NCI-H2081 treated with DMSO at 0.1 percent for 48 hours (cell line): ENCODE data around the gene ZBTB7A.

Experiments
- DNase-seq: peaks from one replicate; lab custom pipeline; 2025; lab: John Stamatoyannopoulos, UW

The ZBTB7A gene

DNA sequence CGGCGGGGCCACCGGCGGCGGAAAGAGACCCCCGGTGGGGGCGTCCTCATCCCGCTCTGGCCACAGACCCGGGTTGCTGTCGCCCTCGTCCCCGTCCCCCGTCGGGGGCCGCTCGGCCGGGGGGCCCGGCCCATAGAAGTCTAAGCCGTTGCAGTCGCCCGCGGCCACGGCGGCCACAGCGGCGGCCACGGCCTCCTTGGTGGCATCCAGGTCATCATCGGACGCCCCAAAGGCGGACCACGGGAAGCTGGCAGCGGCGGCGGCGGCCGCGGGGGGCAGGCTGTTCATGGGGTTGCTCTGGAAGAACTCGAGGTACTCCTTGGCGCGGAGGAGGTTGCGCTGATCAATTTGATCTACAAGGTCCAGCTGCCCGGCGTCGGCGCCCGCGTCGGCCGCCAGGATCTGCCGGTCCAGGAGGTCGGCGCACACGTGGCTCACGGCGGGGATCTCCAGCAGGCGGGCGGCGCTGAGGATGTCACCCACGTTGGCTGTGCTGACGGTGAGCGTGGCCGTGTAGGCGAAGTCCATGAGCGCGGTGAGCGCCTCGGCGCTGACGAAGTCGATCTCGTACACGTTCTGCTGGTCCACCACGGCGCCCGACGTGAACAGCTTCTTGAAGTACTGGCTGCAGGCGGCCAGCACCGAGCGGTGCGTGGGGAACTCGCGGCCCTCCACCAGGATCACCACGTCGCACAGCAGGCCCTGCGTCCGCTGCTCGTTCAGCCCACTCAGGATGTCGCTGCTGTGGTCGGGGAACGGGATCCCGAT is 12.1 kb downstream of the ZBTB7A start:
- no peak for DNase-seq

DNA sequence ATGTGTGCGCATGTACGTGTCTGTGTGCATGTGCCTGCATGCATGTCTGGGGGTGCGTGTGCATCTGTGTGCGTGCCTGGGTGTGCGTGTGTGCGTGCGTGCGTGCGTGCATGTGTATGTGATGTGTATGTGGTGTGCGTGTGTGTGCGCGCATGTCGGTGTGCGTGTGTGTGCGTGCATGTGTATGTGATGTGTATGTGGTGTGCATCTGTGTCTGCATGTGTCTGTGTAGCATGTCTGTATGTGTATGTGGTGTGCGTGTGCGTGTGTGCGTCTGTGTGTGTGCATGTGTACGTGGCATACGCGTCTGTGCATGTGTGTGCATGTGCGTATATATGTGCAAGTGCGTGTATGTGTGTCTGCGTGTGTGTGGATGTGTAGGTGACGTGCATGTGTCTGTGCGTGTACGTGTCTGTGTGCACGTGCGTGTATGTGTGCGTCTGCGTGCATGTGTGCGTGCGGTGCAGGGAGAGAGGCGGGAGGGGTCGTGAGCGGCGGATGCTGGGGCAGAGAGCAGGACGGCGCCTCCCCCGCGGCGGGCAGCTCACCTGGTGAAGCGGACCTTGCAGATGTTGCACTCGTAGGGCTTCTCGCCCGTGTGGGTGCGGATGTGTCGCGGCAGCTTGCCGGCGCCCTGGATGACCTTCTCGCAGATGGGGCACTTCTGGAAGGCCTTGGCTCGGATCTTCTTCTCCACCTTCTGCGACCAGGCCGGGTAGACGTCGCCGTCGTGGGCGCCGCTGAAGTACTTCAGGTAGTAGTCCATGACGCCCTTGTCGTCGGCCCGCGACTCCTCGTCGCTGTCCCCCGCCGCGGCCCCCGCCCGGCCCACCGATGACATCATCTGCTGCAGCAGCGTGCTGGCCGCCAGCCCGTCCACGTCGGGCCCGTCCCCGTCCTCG is 13.0 kb downstream of the ZBTB7A start:
- no peak for DNase-seq

DNA sequence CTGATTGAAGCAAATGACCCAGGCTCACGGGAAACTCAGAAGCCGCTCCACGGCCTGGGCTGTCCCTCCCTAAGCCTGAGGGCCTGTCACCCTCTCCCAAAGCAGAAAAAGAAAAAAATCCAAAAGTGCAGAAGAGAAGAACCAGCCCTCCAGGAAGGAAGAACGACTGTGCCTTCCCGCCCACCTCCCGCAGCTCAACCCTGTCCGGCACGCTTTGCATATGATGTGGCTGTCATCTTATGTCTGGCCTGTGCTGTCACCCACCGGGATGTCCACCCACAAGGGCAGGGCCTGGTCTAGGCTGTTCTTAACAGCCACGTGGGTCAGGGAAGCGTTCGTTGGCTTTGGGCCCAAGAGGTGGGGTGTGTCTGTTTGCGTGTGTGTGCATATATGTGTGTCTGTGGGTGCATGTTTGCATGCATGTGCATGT is 13.7 kb downstream of the ZBTB7A start:
- DNase-seq, result no peak

DNA sequence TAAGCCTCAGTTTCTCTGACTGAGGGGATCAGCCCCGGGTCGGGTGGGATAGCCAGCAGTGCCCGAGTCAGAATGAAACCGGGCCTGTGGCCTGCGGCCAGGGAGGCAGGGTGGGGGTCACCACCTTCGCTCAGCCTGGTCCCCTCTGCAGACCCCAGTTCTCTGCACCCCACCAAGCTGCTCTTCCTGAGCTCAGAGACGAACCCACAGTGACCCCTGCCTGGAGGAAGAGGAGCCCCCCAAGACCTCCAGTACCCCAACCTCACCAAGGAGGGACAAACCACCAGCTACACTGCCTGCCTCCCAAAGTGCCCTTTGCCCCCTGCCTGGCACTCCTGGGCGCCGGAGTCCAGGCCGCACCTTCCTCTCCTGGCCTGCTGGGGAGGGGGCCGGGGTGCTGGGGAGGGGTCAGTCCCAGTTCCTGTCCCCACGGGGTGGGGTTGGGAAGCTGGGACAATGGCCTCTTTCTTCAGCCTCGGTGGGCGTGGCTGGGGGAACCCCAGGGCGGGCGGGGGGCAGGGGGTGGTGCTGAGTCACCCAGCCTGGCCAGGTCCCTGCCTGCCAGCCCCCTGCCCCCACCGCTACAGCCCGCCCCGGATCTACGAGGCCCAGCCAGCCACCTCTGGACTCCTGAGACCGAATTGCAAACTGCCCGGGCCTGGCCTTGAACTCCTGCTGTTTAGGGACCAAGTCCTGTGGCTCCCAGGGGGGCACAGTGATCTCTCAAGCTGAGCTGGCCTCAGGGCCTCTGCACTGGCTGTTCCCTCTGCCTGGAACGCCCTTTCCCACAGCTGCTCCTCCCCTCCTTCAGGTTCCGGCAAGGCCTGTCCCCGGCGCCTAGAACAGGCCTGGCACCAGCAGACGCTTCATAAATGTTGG is 14.3 kb downstream of the ZBTB7A start:
- DNase-seq, result no peak

DNA sequence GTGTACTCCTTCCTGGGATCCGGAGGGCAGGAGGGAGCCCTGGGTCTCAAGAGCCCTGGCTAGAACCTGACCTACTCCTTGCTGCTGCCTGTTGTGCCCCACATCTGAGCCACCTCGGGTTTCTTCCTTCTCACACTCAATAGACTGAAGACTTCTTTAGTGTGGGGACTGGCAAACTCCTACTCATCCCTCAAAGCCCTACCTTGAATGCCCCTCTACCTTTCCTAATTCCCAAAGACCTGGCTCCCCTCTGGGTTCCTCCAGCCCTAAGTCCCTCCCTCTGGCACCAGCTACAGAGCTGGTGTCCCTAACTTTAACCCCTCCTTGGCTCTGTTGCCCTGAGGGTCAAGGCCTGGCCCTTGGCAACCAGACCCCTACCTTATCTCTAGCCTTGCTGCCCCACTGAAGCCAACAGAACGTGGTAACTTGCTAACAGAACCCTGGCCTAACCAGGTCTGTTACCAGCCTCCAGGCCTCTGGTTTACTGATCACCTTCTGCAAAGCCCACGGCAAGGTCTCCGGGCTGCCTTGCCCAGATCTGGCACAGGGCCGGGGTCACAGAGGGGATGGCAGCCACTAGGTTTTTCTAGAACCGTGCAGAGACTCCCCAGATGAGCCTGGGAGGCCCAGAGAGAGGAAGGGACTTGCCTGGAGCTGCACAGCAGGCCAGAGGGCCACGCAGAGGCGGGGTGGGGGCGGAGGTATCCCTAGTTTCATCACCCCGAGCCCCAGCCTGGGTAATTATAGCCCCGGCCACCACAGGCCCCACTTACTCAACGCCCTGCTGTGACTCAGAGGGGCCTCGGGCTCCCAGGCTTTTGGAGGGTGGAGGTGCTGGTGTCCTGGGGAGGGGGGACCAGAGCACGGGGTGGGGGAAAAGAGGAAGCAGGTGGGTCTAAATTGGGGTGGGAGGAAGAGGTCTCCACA is 15.3 kb downstream of the ZBTB7A start:
- DNase-seq, result no peak

DNA sequence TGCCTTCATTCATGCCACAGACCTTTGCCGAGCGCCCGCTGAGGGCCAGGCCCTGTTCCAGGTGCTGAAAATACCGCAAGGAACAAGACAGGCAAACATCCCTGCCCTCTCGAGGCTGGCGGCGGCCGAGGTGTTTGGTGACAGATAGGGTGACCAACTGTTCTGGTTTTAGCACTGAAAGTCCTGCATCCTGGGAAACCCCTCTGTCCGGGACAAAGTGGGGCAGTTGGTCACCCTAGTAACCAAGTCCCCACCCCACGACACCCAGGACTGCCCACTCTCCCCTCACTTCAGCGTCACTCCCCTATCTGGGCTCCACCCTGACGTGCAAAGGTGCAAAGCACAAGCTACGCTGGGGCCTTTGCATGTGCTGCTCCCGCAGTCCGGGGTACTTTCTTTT is 17.3 kb downstream of the ZBTB7A start:
- no peak for DNase-seq

DNA sequence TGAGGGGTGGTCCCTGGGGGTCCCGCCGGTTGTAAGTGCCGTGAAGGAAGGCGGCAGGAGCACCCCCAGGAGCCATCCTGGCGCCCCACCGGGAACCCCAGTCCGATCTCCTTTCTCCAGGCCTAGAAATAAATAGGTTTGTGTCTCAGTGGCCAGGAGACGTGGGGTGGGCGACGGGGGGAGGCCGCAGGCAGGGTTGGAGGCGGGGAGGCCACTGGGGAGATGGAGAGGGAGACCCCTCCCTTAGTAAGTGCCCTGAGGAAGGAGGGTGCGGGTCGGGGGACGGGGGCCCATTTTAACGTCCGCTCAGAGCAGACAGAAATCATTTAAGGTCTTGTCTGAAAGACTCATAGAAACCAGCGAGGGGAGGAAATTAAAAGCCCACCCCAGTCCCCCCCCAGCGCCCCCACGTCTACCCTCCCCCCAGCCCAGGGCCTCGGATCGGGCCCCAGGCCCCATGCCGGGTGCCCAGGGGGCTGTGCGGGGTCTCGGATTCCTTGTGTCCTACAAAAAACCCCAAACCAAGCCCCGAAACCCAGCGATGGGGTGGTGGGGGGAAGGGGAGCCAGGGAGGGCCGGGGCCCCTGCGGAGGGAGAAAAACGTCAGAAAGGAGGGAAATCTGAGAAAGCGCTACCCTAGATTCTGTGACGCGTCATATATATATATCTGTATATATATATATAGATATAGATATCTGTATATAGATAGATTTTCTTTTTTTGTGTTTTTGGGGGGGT is 19.6 kb downstream of the ZBTB7A start:
- no peak for DNase-seq

DNA sequence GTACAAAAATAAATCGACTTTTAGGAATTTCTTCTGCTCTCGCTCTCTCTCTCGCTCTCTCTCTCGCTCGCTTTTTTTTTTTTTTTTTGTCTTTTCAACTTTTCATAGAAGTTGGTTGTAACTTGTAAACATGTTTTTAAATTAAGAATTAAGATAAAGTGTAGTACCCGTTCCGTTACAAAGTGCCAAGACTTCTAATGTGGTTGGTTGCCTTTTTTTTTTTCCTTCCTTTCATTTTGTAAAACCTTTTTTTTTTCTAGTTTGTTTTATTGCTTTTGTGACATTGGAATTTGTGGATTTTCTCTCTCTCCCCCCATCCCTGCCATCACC is 20.4 kb downstream of the ZBTB7A start:
- DNase-seq, result no peak

DNA sequence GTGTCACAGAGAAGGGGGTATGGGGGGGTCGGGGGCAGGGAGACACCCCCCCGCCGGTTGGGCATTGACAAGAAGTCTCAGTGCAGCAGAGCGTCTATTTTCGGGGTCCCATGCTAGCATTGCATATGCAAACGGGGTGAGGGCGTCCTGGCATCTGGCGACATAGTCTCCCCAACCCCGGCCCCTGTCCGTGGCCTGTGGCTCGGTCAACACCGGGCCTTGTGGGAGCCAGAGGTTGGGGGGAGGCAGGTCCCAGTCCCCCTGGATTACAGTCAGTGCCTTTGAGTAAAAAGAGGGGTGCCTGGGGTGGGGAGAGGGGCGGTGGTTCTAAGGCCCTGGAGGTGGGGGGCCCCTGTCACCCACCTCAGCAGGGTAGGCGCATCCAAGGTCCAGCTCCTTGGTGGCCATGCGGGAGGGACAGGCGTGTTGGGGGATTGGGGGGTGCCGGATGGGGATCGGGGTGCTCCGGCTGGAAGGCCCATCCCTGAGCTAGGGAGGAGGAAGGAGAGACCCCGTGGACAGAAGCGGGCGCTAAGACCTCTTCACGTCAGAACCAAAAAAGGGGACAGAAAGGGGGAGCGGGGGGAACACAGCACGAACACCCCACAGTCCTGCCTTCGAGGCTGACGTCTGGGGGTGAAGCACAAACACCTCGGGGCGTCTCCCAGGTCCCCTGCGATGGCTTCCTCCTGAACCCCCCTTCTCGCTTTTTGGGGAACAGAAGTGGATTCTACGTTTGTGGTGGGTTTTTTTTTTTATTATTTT is 20.9 kb downstream of the ZBTB7A start:
- DNase-seq, result no peak

DNA sequence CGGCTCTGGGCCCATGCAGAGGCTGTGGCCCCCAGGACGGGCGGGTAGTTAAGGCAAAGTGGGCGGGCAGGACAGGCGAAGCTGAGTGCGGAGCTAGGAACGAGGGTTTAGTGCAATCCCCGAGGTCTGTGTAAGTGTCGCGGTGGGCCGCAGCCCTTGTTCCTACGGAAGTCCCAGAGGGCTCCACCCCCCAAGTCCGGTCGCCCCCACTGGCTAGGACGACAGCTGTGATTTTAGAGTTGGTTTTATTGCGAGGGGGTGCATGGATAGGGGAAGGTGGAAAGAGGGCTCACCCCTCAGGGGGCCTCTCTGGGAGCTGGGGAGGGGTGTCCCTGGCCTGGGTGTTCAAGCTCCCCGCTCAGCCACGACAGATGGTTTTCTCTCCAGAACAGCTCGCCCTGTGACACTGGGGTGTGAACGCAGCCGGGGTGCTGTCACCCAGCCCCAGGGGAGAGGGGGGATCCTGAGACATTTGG is 21.7 kb downstream of the ZBTB7A start:
- no peak for DNase-seq

DNA sequence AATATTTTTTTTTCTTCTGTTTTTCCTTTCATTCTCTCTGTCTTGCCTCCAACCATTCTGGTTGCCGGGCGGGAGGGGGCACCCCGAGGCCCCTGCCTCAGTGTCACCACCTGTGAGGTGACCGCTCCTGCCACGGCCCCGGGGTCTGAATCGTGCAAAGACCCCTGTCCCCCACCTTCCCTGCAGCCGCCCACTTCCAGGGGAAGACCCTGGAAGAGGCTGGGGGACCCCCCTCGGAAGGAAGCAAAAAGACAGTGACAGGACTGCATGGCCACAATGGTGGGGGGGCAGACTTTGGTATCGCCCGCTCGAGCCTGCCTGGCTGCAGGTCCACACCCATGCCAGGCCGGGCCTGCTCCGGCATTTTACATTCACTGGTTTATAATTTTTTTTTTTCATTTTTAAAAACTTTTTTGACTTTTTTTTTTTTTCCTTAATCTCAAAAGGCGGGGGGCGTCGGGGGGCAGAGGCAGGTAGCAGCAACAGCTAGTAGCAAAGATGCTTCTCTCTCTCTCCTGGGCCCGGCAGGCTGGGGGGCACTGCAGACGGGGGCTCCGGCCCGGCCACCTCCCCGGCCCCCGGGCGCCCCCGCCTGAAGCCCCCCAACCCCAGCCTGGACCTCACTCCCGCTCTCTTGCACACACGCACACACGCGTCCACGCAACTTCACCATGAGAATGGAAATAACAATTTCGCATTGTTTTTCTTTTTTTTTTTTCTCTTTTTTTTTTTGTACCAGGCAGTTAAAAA is 22.6 kb downstream of the ZBTB7A start:
- no peak for DNase-seq

DNA sequence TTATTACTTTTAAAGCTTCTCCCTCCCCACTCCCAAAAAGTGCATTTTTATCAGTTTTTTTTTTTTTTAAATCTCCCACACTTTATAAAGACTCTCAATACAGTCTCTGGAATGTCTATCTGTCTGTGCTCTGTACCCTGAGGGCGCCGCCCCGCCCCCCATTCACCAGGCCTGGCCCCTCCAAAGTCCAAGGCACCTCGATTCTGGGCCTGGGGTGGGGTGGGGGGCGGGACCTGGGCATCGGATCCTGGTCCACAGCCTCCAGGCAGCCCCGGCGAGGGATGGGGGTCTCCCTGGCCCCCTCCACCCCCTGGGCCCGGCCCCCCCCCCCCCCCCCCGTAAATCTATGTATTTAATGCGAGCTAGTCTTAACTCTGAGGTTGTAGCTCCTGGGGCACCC is 23.3 kb downstream of the ZBTB7A start:
- no peak for DNase-seq

DNA sequence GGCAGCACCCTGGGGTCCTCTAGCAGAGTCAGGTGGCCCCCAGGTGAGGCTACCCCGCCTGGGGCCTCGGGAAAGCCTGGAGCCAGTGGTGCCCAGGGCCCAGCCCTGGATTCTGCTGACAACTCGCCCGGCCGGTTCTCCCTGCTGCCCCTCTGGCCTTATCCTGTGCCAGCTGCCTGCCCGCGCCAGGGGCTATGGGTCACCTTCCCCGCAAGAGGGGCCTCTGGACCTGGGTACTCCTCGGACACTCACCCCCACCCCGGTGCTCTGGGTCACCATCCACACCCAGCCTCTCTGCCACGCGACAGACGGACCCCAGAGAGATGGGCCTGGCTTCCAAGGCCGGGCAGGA is 24.0 kb downstream of the ZBTB7A start:
- no peak for DNase-seq

DNA sequence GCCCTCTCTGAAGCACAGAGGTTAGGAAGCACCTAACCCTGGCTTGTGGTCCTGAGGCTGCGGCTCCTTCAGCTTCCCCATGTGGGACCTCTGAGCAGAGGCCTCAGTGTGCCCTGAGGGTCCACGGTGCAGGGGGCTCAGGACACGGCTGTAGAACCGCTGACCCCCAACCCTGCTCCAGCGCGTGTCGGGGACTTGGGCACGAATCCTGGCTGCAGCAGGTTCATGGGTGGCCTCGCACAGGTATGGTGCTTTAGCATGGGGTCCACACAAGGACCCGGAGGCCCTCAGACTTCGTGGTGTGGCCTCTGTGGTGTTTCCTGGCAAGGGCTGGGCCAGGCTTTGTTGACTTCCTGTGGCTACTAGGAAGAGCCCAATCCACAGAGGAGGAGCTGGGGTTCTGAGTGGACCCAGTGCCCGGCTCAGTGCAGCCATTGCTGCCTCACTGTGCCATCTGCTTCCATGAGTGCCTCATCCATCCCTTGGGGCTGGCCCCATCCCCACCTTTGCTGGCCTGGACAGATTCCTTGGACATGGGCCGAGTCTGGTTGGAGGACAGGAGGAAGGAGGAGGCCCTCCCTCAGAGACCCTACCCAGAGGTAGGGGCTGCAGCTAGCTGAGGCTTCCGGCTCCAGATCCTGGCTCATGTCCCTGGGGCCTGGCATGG is 24.5 kb downstream of the ZBTB7A start:
- no peak for DNase-seq

DNA sequence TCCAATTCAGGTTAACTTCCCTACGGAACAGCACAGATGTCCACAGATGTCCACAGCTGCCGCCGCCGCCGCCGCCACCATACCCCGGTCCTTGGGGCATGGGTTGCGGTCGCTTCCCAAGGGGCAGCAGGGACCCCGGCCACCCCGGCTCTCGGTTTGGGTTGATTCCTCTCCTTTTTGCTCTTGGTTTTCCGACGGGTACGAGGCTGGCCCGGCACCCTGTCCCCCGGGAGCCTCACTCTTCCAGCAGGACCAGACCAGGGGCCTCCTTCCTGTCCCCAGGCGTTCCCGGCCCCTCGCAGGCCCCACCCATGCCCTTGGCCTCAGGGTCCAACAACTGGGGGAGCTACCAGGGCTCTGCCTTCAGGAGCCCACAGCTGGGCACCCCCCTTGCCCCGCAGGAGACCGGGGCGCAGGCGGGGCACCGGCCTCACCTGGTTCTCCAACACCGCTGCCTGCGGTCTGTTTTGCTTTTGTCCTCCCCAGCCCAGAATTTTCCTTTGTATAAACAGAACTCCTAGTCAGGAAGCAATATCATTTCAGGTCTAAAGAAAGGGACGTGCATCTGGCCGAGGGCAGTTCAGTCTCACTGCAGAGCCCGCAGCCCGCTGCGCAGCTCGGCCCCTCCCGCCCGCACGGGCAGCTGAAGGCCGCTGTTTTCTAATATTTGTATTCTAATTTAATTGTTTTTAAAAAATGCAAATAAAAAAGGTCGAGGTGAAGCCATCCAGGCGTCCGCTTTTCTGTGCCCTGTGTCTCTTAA is 27.9 kb downstream of the ZBTB7A start:
- no peak for DNase-seq

DNA sequence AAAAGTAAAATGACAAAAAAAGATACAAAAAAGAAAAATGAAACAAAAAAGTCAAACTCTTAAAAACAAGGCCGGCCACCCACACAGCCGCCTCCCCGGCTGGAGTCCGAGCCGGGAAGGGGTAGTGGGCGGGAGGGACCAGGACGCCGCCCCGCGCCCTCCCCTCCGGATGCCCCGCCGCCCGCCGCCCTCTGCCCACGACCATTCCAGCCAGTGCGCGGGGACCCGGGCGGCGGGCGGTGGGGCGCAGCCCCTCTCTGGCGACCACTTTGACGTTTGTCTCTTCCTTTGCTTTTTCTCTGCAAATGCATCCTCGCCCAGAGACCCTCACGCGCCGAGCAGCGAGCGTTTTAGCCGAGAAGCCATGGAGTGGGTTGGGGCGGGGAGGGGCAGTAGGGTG is 28.6 kb downstream of the ZBTB7A start:
- no peak for DNase-seq

DNA sequence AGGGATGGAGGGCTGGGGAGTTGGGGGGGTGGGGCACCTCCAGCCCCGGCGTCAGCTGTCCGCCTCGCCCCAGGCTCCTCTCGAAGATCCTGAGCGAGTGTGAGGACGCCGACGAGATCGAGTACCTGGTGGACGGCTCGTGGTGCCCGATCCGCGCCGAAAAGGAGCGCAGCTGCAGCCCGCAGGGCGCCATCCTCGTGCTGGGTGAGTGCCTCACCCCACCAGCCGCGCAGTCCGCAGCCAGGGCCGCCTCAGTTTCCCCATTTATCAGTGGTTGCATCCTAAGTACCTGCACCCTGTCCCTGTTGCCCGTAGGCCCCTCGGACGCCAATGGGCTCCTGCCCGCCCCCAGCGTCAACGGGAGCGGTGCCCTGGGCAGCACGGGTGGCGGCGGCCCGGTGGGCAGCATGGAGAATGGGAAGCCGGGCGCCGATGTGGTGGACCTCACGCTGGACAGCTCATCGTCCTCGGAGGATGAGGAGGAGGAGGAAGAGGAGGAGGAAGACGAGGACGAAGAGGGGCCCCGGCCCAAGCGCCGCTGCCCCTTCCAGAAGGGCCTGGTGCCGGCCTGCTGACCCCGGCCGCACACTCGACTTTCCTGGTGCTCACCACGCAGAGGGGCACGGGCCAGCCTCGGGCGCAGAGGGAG is 29.3 kb downstream of the ZBTB7A start:
- no peak for DNase-seq
